Measurements from ENCODE around the gene PIP5KL1.

The PIP5KL1 gene, protein sequence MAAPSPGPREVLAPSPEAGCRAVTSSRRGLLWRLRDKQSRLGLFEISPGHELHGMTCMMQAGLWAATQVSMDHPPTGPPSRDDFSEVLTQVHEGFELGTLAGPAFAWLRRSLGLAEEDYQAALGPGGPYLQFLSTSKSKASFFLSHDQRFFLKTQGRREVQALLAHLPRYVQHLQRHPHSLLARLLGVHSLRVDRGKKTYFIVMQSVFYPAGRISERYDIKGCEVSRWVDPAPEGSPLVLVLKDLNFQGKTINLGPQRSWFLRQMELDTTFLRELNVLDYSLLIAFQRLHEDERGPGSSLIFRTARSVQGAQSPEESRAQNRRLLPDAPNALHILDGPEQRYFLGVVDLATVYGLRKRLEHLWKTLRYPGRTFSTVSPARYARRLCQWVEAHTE

GRCh38 chr9:127930231-127931091 is at the start of gene PIP5KL1:
TSS of gene PIP5KL1 (minus strand) at chr9:127930777. CDS start at chr9:127930752, 25 bp downstream.
- DNase-seq, result peak; percentile 73 to 84

- DNase-seq, result no peak
Measured at GRCh38 chr9:127980060-127980705, 49.6 kb upstream of the PIP5KL1 start.

GRCh38 chr9:127979333-127980059 is 48.9 kb upstream of the PIP5KL1 start:
- no peak for DNase-seq

- no peak for DNase-seq
Measured at GRCh38 chr9:127979015-127979332, 48.4 kb upstream of the PIP5KL1 start.

GRCh38 chr9:127977884-127978647 is 47.5 kb upstream of the PIP5KL1 start:
- DNase-seq, result no peak

DNA sequence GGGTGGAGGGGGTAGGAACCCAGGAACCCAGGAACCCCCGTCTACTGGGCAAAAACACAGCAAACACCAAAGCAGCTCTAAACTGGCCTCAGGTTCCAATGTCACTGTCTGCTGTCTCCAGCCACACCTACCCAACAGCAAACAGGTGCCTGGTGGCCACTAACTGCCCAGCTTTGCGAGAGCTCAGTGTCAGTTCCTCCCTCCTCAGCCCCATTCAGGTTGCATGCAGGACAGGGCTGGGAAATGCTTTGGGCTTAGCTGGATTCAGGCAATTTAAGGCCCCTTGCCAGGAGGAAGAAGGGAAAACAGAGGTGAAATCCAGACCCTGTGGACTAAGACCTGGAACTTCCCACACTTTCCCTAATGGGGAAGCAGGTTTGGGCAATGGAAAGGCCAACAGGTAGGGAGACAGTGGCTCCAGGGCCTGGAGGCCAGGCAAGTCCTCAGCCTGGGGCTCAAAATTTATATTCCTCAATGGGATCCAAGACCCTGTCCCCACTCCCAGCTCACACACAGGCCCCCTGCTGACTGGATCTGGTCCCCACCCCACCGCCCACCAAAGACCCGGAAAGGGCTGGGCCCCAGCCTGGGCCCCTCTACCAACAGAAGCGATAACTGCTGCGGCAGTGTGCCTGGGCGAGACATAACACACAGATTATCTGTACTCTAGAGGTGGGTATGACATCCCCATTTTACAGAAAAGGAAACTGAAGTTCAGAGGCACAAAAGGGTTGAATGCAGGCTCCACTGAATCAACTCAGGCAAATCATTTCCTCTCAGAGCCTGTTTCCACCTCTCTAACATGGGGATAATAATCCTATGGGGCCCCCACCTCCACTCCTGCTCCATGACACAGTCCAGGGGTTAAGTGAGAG is 46.7 kb upstream of the PIP5KL1 start:
- no peak for DNase-seq

GRCh38 chr9:127976498-127976897 is 45.9 kb upstream of the PIP5KL1 start:
- DNase-seq, result no peak

DNA sequence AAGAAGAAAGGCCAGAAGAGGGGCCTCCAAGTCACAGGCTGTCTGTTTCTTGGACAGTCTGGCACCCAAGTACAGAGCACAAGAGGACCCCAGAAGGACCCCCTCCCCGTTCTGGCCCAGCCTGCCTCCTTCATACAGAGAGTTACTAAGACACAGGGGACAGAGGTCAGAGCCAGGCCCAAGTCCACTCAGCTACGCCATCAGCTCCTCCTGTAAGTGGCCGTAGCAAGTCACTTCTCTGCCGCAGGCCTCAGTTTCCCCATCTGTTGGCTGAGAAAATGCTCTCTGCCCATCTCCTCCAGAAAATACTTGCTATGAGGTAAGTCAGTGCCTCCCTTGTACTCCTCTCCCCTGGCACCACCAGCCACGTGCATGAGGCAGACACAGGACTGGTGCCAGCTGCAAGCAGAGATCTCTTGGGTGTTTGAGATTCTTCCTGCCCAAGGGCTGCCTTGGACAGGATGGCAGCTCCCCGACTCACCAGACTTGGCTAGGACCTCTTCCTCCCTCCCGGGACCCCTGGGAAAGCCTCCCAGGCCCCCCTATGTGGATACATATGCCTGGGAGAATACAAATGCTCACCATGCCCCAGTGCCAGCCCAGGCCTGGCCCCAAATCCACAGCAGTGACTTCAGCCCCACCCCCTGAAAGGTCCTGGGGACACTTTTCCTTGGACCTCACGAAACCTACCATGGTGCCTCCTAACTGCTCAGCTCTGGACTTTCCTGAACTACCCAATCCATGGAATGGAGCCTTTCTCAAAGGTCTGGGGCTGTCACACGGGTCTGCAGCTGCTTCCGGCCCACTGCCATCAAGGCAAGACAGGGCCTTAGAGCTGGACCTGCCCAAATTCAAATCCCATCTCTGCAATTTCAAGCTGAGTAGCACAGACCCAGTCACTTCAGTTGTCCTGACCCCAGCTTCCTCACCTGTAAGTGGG is 45.1 kb upstream of the PIP5KL1 start:
- DNase-seq, result no peak

GRCh38 chr9:127974769-127975261 is 44.2 kb upstream of the PIP5KL1 start:
- no peak for DNase-seq

- DNase-seq, result no peak
Measured at GRCh38 chr9:127974001-127974768, 43.6 kb upstream of the PIP5KL1 start.

DNA sequence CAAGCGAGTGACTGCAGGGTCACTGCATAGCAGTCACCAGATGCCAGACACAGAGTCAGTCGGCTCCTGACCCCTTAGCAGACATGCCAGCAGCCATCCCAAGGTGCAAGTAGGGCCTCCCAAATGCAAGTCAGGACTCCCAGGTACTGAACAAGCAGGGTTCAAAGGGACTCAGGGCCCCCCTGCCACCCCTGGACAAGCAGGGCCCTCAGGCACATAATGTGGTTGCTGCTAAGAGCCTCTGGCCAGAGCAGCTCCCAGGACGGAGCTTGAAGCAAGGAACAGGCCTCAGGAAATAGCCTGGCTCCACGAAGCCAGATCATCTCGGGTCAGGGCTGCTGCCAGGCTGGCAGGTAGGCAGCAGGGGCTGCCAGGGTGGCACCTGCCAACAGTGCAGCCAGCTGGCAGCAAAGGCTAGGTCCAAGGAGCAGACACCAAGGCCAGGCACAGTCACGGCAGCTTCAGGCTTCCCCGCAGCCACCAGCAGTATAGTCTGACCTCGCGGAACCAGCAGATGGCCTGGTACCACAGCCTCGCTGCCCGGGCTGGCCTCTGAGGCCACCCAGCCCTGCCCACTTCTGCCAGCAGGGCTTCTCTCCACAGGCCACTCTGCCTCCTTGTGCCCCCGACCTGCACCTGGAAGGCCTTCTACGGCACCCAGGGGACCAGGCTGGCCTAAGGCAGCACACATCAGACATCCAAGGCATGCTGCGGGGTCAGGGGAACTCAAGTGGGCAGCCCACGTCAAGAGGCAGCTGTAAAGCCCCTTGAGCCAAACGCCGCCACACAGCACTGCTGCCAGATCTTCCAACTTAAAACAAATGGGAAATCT is 42.8 kb upstream of the PIP5KL1 start:
- DNase-seq, result no peak

DNA sequence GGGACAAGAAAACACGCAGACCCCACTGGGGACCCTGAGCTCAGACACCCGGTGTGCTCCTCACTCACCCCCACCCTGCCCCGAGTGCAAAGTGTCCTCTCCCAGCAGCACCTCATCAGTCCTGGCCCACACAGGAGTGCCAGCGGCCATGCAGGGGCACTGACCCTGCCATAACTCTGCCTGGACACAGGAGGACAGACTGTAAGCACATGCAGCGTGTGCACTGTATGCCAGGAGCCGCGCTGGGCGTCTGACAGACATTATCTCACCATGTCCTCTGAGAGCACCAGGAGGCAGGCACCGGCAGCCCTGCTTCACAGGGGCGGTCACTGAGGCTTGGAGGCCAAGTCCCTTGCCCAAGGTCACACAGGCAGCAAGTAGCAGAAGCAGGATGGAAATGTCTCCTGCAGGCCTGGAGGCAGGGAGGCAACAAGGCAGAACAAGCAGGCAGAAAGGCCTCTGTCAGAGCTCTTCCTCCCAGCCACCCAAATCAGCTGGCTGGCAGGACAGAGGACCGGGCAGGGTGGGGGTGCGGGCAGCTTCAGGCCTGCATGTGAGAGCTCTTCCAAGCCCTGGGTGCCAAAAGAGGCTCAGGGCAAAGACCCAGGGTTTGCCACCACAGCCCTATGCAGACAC is 41.8 kb upstream of the PIP5KL1 start:
- DNase-seq, result no peak

- no peak for DNase-seq
Measured at GRCh38 chr9:127971357-127972235, 41.0 kb upstream of the PIP5KL1 start.

DNA sequence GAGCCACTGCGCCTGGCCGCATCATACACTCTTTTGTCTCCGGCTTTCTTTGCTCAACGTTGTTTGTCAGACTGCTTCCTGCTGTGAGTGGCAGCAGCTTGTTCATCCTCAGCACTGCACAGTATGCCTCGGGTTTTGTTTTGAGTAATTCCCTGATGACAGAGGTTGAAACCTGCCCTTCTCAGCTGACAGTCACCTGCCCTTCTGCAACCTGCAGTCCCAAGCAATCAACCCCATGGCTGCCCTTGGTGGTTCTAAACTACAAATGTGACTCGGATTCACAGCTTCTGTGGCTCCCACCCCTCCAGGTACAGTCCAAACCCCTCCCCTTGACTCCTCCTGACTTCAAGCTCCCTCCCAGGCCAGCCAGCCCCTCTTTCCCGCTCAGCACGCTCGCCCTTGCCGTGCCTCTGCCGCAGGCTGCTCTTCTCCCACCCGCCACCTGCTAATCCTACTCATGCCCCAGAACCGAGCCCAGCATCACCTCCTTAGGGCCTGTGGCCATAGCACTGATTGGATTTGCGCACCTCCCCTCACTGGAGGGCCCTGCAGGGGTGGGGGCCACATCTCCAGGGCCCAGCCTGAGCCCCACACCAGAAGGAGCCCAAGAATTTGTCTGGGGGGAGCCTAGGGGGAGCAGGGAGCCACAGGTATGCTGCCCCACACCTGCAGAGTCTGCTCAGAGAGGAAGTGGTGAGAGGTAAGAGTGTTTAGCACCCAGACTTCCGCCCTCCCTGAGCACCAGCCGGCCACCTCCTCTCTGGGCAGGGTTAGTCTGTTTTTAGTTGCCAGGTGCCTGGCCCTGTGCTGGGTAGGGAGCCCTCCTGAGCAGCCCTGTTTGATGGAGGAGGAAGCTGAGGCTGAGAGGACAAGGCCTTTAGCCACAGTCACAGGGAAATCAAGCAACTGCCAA is 40.1 kb upstream of the PIP5KL1 start:
- no peak for DNase-seq

GRCh38 chr9:127968700-127969383 is 38.3 kb upstream of the PIP5KL1 start:
- peak in 1 of 2 experiments; percentile 19 for DNase-seq
